SK-N-SH treated with all-trans-retinoic acid at 6 μM for 48 hours (cell line): Measurements from ENCODE around the gene USP49.
A peak's percentile ranks its signal among the peaks of the same experiment; 100 is the strongest.

Source experiments
- ATAC-seq: fragments of 200-7000 bp; cut with Tn5 transposase; 3 replicates; pipeline ENCODE4 v1.9.1; 2020; ENCODE audit warnings: mild to moderate bottlenecking, moderate library complexity
- BACH2 ChIP-seq: fragments of 250-450 bp; sonication (Bioruptor Pico); IDR thresholded peaks from 2 replicates; pipeline ENCODE4 v1.9.0; 2021; ENCODE audit warnings: mild to moderate bottlenecking, borderline replicate concordance
- CREB5 ChIP-seq: fragments of 250-450 bp; sonication (Bioruptor Pico); IDR thresholded peaks from 2 replicates; pipeline ENCODE4 v1.5.1; 2020; ENCODE audit warnings: low read depth, mild to moderate bottlenecking, moderate library complexity
- CSDC2 ChIP-seq: fragments of 250-450 bp; sonication (Bioruptor Pico); IDR thresholded peaks from 2 replicates; pipeline ENCODE4 v1.5.0; 2020; ENCODE audit warnings: mild to moderate bottlenecking, moderate library complexity
- ESRRG ChIP-seq: fragments of 250-450 bp; sonication (Bioruptor Pico); IDR thresholded peaks from 2 replicates; pipeline ENCODE4 v1.6.1; 2021; ENCODE audit warnings: mild to moderate bottlenecking
- GLIS3 ChIP-seq: fragments of 250-450 bp; sonication (Bioruptor Pico); IDR thresholded peaks from 2 replicates; pipeline ENCODE4 v1.5.0; 2020; ENCODE audit warnings: mild to moderate bottlenecking, moderate library complexity
- ISL1 ChIP-seq: fragments of 250-450 bp; sonication (Bioruptor Pico); IDR thresholded peaks from 2 replicates; pipeline ENCODE4 v2.1.2; 2022; ENCODE audit warnings: mild to moderate bottlenecking, moderate library complexity
- OSR1 ChIP-seq: fragments of 250-450 bp; sonication (Bioruptor Pico); IDR thresholded peaks from 2 replicates; pipeline ENCODE4 v1.8.0; 2022; ENCODE audit warnings: moderate library complexity, mild to moderate bottlenecking, inconsistent platforms
- POU6F1 ChIP-seq: fragments of 250-450 bp; sonication (Bioruptor Pico); IDR thresholded peaks from 2 replicates; pipeline ENCODE4 v1.8.0; 2021; ENCODE audit warnings: low read depth, mild to moderate bottlenecking, moderate library complexity, borderline replicate concordance
- PPARA ChIP-seq: fragments of 250-450 bp; sonication (Bioruptor Pico); IDR thresholded peaks from 2 replicates; pipeline ENCODE4 v1.5.0; 2020; ENCODE audit warnings: mild to moderate bottlenecking, borderline replicate concordance
- RARB ChIP-seq: fragments of 250-450 bp; sonication (Bioruptor Pico); IDR thresholded peaks from 2 replicates; pipeline ENCODE4 v1.8.0; 2021; ENCODE audit warnings: mild to moderate bottlenecking, moderate library complexity
- SNAI2 ChIP-seq: fragments of 250-450 bp; sonication (Bioruptor Pico); IDR thresholded peaks from 2 replicates; pipeline ENCODE4 v1.5.0; 2020; ENCODE audit warnings: mild to moderate bottlenecking, moderate library complexity
- TCF4 ChIP-seq: fragments of 250-450 bp; sonication (Bioruptor Pico); IDR thresholded peaks from 2 replicates; pipeline ENCODE4 v1.8.0; 2021; ENCODE audit warnings: mild to moderate bottlenecking, moderate library complexity, borderline replicate concordance
- TOX ChIP-seq: fragments of 250-450 bp; sonication (Bioruptor Pico); IDR thresholded peaks from 2 replicates; pipeline ENCODE4 v1.8.0; 2021; ENCODE audit warnings: mild to moderate bottlenecking, moderate library complexity, borderline replicate concordance
- TSHZ2 ChIP-seq: fragments of 250-450 bp; sonication (Bioruptor Pico); IDR thresholded peaks from 2 replicates; pipeline ENCODE4 v1.5.0; 2020; ENCODE audit warnings: mild to moderate bottlenecking, moderate library complexity
- ZC3H10 ChIP-seq: fragments of 250-450 bp; sonication (Bioruptor Pico); IDR thresholded peaks from 2 replicates; pipeline ENCODE4 v1.5.1; 2021; ENCODE audit warnings: mild to moderate bottlenecking, moderate library complexity
- ZFP3 ChIP-seq: fragments of 250-450 bp; sonication (Bioruptor Pico); IDR thresholded peaks from 2 replicates; pipeline ENCODE4 v1.5.0; 2020; ENCODE audit warnings: mild to moderate bottlenecking, moderate library complexity
- ZFP30 ChIP-seq: fragments of 450-650 bp; formaldehyde crosslinking; IDR thresholded peaks from 2 replicates; pipeline ENCODE4 v1.5.0; 2022; ENCODE audit warnings: mild to moderate bottlenecking, moderate library complexity
- ZNF565 ChIP-seq: fragments of 450-650 bp; formaldehyde crosslinking; conservative IDR thresholded peaks from 2 replicates; pipeline ENCODE4 v1.5.0; 2020; ENCODE audit warnings: low read depth, mild to moderate bottlenecking, moderate library complexity
- ZNF70 ChIP-seq: fragments of 450-650 bp; formaldehyde crosslinking; IDR thresholded peaks from 2 replicates; pipeline ENCODE4 v1.5.0; 2020; ENCODE audit warnings: mild to moderate bottlenecking, moderate library complexity
- ZNF8 ChIP-seq: fragments of 450-650 bp; formaldehyde crosslinking; IDR thresholded peaks from 2 replicates; pipeline ENCODE4 v1.5.0; 2020; ENCODE audit warnings: mild to moderate bottlenecking, moderate library complexity

USP49 gene

GRCh38 chr6:41937472-41937860 lies 42.3 kb upstream of the USP49 start:
- no peak for ATAC-seq
- TF ChIP-seq TOX (CRISPR knock-in tag) (no peak), GLIS3 (CRISPR knock-in tag) (no peak), ZC3H10 (no peak), SNAI2 (CRISPR knock-in tag) (no peak), ZFP3 (no peak), TCF4 (CRISPR knock-in tag) (no peak), CREB5 (CRISPR knock-in tag) (no peak), ZNF565 (no peak), ZNF8 (no peak), CSDC2 (CRISPR knock-in tag) (no peak), POU6F1 (CRISPR knock-in tag) (no peak)

GRCh38 chr6:41936073-41936837 lies 41.1 kb upstream of the USP49 start:
- ATAC-seq = peak; percentile 88
- TF ChIP-seq ZFP3 (peak; percentile 93), GLIS3 (CRISPR knock-in tag) (no peak)

- no peak for TF ChIP-seq ZNF565
- TF ChIP-seq RARB (CRISPR knock-in tag) = no peak
- no peak for TF ChIP-seq GLIS3 (CRISPR knock-in tag)
- TF ChIP-seq ZNF70 (CRISPR knock-in tag) = no peak
- no peak for TF ChIP-seq BACH2
- peak; percentile 2; the same call in 1 of the 3 replicates for ATAC-seq
These were observed 40.5 kb upstream of the USP49 start for GRCh38 chr6:41935685-41936072.

GRCh38 chr6:41935193-41935574 lies 40.0 kb upstream of the USP49 start:
- no peak for ATAC-seq
- no peak for TF ChIP-seq OSR1
- TF ChIP-seq ISL1 (CRISPR knock-in tag) = no peak
- TF ChIP-seq SNAI2 (CRISPR knock-in tag) = no peak
- no peak for TF ChIP-seq ZFP3
- no peak for TF ChIP-seq TSHZ2
- no peak for TF ChIP-seq CSDC2 (CRISPR knock-in tag)
- TF ChIP-seq ZNF8 = no peak
- no peak for TF ChIP-seq TOX (CRISPR knock-in tag)
- TF ChIP-seq ESRRG (CRISPR knock-in tag) = no peak
- TF ChIP-seq ZNF70 (CRISPR knock-in tag) = no peak
- TF ChIP-seq ZFP30 (CRISPR knock-in tag) = no peak
- TF ChIP-seq ZC3H10 = no peak
- no peak for TF ChIP-seq POU6F1 (CRISPR knock-in tag)
- no peak for TF ChIP-seq CREB5 (CRISPR knock-in tag)
- TF ChIP-seq TCF4 (CRISPR knock-in tag) = no peak
- no peak for TF ChIP-seq GLIS3 (CRISPR knock-in tag)
- TF ChIP-seq RARB (CRISPR knock-in tag) = no peak
- TF ChIP-seq PPARA = no peak
